ENCODE measurements around the gene FOXK2.
A peak's percentile ranks its signal among the peaks of the same experiment; 100 is the strongest.

The FOXK2 gene

GRCh38 chr17:82592767-82593589 is 73.4 kb downstream of the FOXK2 start:
- no peak for DNase-seq

GRCh38 chr17:82593590-82594087 is 74.1 kb downstream of the FOXK2 start:
- DNase-seq: no peak

- no peak for DNase-seq
These were observed 75.0 kb downstream of the FOXK2 start for GRCh38 chr17:82594571-82594970.

DNA sequence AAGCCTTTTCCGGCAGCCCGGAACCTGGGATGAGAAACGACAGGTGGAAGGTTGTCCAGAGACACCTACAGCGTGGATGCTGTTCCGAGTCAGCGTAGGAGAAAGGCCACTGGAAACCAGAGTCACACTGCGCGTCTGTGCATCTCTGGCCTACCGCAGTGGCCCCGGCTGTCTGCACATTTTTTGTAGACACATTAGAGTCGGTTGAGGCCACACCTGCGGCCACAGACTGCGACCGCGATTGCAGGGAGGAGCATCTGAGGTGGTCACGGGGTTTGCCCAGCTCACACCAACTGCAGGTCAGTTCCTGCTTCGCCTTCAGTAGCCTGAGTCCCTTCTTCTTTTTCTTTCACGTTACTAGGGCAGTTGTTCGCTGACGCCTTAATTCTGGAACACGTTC is 76.4 kb downstream of the FOXK2 start:
- no peak for DNase-seq

DNA sequence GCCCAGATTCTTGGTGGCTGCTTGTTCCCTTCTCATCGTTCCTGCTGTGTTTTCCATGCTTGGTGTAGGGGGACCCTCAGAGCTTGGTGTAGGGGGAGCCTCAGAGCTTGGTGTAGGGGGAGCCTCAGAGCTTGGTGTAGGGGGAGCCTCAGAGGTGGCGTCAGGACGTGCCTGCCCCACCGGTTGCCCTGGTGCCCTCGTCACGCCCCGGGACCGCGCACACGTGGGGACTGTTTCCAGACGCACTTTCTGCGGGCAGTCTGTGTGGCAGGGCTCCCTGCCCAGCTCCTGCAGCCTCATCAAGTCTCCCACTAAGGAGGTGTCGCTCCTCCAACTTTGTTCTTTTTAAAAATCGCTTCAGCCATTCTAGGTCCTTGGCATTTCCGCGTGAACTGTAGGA is 76.8 kb downstream of the FOXK2 start:
- DNase-seq: no peak

GRCh38 chr17:82596837-82597672 is 77.5 kb downstream of the FOXK2 start:
- DNase-seq: no peak

GRCh38 chr17:82598256-82599119 is 79.0 kb downstream of the FOXK2 start:
- no peak for DNase-seq

DNA sequence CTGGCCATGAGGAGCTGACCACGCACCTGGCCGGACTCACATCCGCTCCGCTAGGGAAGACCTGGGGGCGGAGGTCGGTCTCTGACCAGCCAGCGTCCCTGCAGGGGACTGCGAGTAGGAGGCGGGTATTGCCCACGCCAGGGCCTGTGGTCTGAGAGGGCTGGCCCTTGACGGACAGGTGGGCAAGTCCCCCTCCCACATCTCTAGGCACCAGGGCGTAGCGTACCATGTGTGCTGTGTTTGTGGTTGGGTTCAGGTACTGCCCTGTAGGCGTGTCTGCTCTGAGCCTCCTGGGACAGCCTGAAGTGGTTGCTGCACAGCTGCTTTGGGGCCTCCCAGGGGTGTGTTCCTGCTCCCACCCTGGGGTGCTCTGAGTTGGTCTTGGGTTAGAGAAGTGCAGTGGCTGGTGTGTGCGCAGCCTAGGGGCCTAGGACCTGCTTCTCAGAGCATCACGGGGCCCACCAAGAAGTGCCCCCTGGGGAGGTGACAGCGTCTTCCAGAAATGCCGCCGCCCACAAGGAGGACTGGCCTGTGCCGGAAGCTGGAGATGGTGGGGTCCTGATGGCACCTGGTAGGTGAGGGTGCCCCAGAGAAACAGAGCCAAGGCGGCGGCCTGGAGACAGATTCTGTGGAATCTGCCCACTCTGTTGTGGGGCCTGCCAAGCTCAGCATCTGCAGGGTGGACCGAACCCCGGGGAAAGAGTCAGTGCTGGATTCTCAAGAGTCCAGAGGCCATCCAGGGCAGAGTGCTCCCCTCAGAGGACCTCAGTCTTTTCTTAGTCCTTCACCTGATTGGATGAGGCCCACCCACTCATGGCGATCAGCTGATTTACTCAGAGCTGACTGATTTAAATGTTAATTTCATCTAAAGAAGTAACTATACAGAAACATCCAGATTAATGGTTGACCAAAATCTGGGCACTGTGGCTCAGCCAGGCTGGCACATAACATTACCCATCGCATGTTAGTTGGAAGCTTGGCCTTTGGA is 80.4 kb downstream of the FOXK2 start:
- no peak for DNase-seq

- no peak for DNase-seq
These were observed 81.4 kb downstream of the FOXK2 start for GRCh38 chr17:82600731-82601446.

- DNase-seq: no peak
These were observed 82.0 kb downstream of the FOXK2 start for GRCh38 chr17:82601447-82602000.

DNA sequence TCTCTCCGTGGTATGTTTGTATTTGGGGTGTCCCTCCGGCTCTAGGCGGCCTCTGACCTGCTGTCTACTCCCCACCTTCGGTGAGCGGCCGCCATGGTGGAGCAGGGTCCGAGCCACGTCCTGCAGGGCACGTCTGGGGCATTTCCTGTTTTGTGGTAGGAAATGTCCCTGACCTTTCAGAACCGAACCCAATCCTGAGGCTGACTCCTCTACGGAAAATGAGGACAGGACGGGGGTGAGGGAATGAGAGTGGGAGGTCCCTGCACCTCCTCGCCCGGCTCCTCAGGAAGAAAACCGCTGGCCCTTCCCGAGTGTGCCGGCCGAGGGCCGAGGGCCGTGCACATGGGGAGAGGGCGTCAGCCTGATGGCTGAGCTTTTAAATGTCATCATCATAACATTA is 83.0 kb downstream of the FOXK2 start:
- DNase-seq: no peak

DNA sequence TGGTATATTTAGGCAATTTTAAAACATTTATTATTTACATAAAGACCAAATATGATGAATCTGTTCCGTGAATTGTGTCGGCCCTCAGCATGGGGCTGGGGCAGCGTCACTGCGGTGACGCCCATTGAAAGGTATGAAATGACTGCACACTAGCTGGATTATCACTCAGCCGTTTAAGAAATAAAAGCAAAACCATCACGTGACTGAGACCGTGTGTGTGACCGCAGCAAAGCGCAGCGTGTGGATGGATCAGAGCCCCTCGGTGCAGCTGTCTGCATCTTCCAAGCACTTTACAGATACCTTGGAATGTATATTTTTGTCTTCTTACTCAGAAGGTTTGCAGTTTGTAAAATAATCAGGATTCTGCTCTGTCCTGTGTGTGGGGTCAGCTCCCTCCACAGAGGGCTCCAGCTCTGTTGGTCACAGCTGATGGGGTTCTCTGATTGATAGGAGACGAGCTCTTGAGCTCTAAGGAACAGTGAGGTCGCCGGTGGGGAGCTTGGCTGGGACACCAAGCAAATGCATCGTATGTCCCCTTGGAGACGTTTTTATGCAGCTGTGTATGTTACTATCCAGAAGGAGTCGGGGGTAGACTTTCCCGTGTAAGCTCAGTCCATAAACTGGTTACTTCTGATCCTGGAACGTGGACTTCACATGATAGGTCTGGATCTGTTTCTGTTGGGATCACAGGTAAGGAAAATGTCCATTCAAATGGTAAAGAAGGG is 83.6 kb downstream of the FOXK2 start:
- no peak for DNase-seq

GRCh38 chr17:82603981-82604448 is 84.5 kb downstream of the FOXK2 start:
- DNase-seq: no peak

DNA sequence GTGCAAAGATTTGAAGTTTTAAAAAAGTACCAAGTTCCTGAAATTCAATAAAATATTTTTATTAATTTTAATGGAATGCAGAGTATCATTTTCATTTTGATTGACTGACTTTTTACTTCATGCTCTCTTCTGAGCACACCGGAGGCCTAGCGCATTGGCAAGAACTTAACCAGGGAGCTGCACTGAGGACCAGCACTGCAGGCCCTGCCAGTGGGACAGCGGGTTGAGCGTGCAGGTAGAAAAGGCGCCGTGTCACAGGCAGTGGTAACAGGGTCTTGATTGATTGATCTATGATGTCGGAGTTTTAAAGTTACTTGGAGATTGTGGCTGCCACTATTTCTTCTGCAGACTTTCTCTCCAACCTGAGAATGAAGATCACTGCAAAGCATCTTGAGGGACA is 85.0 kb downstream of the FOXK2 start:
- no peak for DNase-seq

GRCh38 chr17:82605939-82606600 is 86.5 kb downstream of the FOXK2 start:
- no peak for DNase-seq

DNA sequence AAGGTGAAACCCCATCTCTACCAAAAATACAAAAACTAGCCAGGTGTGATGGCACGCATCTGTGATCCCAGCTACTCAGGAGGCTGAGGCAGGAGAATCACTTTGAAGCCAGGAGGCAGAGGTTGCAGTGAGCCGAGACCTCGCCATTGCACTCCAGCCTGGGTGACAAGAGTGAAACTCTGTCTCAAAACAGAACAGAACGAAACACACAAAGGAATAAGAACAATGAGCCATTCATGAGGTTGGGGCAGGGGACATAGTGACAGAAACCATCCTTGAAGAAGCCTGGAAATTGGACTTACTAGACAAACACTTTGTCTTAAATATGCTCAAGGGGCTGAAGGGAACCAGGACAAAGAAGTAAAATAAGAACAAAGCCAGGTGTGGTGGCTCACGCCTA is 89.3 kb downstream of the FOXK2 start:
- no peak for DNase-seq

DNA sequence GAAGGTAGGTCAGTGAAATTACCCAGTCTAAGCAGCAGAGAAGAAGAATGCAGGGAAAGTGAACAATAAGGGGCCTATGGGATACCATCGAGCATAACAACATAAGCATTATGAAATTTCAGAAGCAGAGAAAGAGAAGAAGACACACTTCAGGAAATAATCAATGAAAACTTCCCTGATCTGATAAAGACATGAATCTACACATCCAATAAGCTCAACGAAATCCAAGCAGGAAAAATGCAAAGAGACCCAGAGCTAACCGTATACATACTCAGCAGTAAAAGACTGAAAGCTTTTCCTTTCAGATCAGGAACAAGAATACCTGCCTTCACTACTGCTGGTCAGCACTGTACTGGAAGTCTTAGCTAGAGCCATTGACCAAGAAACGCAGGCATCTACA is 90.1 kb downstream of the FOXK2 start:
- no peak for DNase-seq

DNA sequence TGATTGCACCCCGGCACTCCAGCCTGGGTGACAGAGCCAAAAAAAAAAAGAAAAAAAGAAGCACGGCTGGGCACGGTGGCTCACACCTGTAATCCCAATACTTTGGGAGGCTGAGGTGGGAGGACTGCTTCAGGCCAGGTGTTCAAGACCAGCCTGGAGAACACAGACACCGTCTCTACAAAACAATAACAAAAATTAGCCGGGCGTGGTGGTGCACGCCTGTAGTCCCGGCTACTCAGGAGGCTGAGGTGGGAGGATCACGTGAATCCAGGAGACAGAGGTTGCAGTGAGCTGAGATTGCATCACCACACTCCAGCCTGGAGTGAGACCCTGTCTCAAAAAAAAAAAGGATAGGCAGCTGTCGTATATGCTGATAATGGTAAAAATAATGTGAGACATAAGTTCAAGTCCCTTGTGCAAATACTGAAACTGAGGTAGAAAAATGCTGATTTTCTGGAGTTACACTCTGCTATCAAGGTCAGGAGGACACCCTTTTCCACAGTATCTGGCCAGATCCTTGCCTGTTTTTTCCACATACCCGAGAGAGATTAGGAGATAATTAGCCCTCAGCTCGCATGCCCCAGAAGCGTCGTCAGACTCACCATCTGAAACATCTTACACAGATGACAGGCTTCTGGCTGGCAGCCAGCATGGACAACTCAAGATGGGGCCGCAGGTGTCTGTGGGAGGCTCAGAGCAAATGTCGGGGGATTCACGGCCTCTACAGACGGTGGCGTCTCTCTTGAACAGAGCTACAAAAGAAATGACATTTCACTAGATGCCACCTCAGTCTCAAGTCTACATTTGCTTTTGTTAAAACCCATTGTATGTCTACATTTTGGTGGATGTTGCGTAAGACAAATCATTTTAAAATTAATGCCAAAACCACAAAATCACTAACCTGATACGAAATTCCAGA is 91.9 kb downstream of the FOXK2 start:
- DNase-seq: peak; percentile 43
